Dermis microvascular lymphatic vessel endothelial cell (primary cell): ENCODE measurements around the gene C4orf50. TPM values are rescaled to one million over a fixed set of nuclear protein-coding genes. Genes with fewer than 3 reads are reported as not detected.
"Not testable (repeated sequence)": the region's sequence is repeated elsewhere in the genome, so short reads cannot be mapped to it uniquely, and the experiment has no call there.

Experiments
- DNase-seq, 2 donors: peaks; one replicate each; pipeline versions ENCODE4 v3.0.0 to v3.0.0-alpha.2; 2010; ENCODE audit warnings: low read depth in 2 of 2
- total RNA-seq: library from RNA; depleted of rRNA; stranded (reverse); fragments of >200 nt; gene quantifications from 2 replicates; pipeline ENCODE4 v1.2.1, GENCODE V29; 2014

C4orf50 gene
- total RNA-seq, 1 donor from 2014 or later, result under 0.01 TPM

DNA sequence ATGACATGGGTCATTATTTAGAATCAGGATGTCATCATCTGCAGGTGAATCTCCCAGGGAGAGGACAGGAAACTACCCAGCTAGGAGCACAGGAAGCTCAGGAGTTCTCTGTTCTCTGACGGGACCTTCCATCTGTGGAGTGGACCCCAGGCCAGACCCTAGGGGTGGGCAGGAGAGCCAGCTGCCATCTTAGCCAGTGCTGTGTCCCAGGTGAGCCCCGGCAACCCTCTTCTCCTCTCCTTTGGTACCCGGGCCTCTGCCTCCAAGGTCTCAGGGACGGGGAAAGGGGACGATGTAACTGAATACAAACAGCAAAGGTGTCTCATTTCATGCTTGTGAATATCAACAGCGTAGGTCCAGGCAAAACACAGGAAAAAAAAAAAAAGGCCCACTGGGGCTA lies 48.5 kb downstream of the C4orf50 start:
- DNase-seq, result no peak

DNA sequence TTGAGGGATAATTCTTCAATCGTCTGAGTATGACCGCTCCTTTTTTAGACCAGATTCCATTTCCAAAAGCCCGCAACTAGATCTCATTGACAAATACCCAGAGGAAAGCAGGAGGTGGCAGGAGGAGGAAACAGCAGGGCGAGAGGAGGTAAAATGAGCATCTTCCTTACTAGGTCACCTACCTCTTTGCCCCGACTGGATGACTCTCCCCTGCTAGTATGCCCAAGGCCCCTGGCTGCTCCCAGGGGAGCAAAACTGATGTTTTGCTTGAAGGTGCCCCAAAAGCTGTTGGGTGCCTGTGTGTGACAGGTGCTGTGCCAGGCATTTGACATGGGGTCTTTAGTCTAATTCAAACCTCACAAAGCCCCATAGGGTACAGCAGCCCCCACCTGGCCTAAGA lies 48.9 kb downstream of the C4orf50 start:
- no peak for DNase-seq

DNA sequence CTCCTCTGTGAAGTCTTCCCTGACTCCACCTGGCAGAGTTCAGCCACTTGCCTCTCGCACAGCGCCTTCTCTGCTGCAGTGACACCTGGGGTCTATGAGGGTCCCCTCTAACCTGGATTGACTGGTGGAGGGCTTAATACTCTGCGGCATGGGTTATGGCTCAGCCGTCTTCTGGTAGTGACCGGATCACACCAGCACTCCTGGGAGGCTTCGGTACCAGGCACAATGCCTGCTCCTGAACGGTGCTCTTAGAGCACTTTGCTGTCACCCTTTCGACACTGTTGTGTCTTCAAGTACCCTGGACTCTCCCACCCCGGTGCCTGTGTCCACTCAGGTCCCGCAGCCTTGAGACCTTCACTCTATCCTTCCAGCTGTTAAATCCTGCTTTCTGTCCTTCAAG lies 50.0 kb downstream of the C4orf50 start:
- DNase-seq, result no peak

DNA sequence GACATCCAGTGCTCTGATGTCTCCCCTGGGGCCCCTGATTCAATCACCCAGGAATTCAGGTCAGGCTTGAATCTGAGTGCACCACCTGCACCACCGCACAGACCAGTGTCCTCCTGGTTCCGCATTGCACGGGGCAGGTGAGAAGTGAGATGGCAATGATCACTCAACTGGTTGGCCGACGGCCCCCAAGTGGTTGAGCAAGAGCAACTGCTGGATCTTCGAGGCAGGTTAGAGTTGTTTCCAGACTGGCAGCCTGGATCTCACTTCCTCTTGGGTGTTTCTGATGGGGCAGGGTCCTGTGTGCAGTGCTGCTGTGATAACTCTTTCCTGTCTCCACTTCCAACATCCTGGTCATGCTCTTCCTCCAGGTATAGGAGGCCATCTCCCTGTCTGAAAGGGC lies 50.4 kb downstream of the C4orf50 start:
- DNase-seq, result no peak

DNA sequence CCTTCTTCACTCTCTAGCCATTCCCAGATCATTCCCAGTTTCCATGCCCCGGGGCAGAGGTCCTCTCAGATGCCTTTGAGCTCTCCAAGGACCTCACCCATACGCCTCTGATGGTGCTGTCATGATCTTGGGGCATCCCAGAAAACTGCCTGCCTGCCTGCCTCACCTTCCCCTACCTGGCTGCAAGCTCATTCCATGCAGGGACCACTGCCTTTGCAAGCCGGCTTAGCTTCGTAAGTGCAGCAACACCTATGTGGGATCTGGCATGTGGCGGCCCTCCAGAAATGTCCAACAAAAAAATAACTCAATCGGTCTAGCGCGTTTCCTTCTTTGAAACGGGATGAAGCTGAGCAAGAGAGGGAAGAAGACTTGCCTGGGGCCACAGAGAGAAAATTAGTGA lies 53.0 kb downstream of the C4orf50 start:
- DNase-seq, result no peak

DNA sequence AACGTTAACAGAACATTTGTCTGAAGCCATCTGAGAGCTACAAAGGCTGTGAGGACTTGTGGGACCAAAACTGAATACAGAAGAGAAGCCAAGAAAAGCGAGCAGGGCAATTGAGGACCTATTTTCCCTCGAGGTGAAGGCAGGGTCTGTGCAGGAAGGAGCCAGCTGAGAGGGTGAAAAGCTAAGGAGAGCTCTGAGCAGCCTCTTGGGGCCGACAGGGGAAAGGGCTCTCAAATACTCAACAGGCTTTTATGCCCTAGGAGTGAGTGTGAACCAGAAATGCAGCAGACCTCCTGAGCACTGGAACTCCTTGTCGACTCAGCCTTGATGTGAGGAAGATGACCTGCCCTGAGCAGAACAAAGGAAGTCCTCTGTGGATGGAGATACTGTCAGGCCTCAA lies 54.2 kb downstream of the C4orf50 start:
- no peak for DNase-seq

DNA sequence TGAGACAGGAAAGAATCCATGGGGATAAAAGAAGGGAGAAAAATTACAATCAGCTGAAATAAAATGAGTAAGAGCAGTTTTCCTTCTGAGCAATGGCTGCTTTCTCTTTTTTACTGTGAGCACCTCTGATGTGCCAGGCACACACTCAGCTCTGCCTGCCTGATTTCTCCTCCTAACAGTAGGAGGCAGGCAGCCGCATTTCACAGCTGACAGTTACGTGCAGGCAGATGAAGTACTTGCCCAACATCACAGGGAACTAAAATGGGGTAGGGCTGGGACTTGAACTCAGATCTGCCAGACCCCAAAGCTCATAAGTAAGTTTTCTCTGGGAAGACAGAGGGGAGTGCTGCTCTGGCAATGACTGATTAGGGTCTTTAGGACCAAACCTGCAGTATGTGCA lies 54.6 kb downstream of the C4orf50 start:
- no peak for DNase-seq

DNA sequence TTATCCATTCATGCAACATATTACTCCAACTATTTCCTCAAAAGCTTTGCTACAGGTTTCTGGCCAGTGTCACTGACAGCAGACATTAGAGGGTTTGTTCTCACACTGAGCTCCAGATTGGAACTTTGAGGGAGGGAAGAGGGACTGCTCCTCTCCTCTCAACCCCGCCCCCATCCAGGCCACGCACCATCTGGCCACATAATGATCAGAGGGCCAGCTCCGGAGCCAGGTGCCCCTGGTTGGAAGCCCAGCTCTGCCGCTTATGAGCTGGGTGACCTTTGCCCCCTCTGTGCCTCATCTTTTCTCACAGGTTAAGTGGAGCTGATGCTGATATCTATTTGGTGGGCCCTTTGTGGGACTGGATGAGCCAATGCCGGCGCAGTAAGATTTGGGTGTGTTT lies 55.8 kb downstream of the C4orf50 start:
- no peak for DNase-seq

DNA sequence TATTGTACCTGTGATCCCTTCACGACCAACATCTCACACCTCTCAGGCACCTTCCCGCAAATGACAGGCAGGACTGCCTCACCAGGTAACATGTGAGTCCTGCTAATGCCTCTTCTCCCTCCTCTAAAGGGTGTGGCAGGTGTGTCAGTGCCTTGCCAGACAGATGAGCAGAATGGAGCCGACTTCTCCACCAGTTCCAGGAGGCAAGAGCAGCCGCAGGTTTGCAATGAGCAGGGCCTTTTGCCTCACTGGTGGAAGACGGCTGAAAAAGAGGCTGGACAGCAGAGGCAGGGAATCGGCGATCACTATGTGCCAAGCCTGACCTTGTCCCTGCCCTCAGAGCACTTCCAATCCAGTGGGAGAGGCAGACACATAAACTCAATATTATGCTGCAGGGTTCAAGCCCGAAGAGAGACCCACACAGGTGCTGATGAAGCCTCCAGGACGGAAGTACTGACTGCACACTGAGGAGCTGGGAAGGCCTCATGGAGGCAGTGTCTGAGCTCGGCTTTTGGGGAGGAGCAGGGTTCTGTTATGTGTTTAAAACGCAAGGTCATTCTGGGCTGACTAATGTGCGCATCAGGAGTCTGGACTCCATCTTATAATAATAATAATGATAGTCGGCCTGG lies 57.9 kb downstream of the C4orf50 start:
- DNase-seq, result no peak

DNA sequence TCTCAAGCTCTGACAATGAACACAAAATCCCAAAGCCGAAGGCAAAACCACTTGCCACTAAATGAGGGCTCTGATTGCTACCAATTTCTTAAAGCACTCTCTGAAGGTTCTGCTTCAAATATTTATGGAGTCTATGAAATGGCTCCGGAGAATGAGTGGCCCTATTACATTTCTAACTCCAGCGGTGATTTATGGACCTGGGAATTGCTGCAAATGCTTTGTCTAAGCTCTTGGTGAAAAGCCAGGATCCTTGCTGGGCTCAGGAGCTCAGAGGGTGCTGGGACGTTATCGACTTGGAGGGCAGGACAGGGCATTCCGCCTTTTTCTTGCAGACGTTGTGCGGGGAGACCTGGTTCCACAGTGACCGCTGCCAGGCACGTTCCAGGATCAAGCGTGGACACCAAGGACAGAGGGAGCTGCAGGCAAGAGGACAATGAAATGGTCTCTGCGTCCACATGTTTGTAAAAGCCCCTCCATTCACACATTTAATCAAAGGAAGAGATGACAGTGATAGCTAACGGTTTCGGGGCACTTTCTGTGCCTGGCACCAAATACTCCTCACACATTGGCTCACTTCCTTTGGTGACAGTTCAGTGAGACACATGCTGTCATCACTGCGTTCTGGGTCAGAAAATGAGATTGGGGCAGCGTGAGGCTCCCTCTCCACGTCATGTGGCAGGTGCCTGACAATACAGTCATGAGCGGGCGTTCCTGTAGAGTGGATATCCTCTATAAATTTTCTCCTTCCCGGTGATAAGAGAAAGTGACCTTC lies 58.8 kb downstream of the C4orf50 start:
- DNase-seq, result no peak

DNA sequence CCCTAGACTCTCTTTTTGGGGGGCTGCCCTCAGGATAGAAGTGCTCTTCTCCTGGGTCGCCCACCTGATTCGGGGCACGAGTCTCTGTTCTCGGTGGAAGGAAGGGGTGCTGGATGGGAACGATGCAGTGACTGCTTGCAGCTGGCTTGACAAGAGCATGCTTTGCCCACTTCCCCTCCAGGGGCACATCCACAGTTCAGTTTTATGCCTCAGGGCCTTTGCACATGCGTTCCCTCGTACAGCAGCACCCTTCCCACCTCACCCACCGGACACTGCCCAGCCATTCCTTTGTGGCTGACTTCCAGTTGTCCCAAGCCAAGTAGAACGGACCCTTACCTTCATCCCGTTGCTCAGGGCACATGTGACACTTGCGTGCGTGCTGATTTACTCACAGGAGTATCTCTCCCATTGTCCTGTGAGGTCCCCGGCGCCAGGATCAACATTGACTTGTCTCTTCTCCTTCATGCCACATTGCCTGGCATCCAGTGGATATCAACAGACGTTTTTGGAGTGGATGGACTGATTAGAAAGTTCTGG lies 60.0 kb downstream of the C4orf50 start:
- DNase-seq, result no peak

DNA sequence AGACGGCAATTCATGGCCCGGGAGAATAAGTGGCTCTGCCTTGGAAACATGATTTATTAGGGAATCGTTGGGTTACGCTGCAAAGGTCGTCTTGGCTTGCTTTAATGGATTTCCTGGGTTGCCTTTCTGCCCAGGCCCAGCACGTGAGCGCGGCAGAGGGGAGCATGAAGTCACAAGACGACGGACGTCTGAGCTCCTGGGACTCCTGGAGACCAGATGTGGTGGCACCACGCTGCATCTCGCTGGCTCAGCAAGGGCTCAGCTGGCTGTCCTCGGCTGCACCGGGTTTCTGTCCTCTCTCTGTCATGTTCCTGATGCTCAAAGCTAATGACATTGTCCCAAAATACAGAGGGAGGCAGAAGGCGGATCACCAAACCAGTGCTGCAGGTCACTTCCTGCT lies 61.2 kb downstream of the C4orf50 start:
- peak in 1 of 2 donors; percentile 6 for DNase-seq

DNA sequence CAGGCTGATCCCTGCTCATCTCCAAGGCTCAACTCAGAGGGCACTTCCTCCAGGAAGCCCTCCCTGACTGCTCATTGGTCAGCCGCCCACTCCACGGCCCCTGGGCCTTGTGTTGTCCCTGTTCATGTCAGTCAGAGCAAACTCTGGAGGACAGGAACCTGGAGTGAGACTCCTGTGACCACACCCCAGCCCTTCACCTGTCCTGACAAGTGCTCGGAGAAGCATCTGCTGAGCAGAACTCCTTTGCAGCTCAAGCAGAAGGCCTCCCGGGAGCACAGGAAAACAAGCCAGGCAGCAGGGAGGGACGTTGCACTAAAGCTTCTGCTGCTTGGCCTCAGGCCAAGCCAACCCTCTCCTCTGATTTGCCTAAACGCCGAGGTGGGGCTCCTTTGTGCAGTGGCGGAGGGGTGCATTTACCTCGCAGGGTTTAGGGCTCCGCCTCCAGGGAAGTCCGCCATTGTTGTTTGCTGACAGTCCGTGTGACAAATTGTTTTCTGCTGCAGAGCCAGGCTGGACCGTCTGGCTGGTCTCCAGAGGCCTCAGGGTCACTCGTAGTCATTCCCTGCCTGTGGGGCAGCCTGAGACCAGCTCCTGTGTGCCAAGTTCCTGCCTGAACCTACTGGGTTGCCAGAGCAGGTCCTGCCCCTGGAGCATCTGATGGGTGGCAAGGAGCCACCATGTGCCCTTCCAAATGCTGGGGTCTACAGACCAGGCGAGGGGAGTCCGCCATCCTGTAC lies 61.8 kb downstream of the C4orf50 start:
- peak; percentile 68 to 87 for DNase-seq

DNA sequence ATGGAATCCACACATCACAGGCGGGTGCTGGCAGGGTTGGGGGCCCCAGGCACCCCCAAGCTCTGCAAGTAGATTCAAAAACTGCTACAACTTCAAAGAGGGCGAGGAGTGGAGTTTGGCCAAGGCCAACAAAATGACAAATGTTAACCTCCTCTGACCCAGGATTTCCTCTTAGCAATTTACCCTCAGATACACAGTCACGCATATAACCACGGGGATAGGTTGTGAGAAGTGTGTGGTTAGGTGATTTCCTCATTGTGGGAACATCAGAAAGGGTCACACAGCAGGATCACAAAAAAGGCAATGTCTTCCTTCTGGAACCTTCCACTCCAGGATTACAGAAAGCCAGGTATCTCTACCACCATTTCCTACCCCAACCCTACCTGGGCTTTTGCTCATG lies 62.4 kb downstream of the C4orf50 start:
- DNase-seq, result peak; percentile 44 to 88

DNA sequence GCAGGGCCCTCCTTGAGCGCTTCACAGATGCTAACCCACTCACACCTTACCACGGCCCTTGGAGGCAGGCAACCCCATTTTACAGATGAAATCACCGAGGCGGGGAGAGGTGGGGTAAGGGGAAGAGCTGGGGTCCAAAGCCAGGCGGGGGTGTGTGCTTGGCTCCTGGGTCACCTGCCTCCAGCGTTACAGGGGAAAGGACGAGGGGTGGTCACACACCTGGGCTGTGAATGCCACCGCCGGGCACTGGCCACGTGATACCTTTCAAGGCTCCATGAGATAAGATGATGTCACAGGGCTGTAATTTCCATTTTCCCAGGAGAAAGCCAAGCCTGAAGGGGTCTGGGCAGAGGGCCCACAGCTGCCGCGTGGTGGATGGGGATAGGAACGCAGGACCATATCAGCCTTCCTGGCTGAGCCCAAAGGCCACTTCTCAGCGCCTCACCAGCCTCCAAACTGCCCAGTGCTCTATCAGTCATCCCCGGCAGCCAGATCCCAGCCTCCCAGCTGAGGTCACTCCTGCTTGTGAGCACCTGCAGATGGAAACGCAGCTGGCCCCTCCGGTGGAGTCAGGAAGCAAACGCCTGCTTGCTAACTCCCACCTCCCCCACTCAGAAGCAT lies 62.9 kb downstream of the C4orf50 start:
- peak; percentile 59 to 96 for DNase-seq

DNA sequence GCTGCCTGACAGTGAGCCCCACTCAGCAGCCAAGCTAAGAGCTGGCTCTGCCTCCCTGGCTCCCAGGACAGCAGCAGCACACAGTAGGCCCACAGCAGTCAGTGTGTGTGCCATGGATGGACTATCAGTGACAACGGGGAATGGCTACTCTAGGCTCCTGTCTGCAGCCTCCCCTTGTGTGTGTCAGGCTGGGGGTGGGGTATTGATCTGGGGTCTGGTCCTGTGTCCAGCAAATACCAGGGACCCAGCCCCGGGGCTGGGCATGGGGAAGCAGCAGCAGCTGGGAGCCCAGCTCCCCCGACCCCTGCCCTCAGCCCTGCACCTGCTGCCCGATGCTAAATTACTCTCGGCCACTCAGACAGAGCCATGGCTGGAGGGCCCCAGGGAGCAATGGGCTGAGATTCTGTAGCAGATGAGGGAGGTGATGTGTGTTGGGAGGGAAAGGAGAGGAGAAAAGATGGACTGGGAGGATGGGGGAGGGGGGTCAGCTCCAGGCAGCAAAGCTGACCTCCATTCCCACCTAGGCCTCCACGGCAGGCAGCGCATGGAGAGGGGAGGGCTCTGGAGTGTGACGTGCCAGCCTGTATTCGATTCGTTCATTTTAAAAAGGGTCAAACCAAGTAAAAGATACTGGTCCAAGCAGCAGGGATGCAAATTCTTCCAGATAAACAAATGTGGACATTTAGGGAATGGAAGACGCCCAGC lies 64.0 kb downstream of the C4orf50 start:
- no peak for DNase-seq

DNA sequence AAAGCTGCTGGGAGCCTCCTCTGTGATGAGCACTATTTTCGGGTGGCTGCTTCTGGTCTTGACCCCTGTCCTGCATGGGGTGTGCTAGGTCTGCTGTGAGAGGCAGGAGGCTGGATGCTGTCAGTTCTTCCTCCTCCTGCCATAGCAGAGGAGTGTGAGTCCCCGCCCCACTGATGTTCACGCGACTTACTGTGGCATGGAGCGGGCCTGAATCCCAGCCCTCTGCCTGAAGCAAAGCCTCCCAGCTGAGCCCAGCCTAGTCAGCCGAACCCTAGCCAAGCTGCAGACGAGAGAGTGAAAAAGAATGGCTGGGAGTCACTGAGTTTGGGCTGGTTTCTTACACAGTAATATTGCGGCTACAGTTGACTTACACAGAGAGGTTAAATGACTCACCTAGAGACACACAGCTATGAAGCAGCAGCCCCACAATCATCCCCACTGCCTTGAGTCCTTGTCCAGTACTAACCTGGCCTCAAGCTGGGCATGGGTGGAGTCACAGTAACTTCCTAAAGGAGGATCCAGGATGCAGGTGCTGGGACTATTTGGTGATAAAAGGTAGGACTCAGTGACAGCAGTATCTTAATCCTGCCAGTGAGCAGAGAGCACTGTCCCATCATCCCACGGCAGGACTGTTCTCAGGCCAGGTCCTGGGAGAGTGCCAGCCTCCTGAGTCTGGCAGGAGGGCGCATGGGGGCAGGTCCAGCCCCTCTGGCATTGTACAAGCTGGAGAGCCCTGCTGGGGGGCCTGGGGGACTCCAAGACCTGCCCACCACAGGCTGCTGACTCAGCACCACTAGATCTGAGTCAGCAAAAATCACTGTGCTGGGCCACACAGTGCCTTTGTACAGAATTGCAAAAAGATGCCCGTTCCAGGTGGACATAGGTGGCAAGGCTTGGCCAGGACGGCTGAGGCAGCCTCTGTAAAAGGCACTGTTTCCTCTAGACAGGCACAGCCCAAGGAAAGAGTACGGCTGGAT lies 65.0 kb downstream of the C4orf50 start:
- DNase-seq, result no peak

DNA sequence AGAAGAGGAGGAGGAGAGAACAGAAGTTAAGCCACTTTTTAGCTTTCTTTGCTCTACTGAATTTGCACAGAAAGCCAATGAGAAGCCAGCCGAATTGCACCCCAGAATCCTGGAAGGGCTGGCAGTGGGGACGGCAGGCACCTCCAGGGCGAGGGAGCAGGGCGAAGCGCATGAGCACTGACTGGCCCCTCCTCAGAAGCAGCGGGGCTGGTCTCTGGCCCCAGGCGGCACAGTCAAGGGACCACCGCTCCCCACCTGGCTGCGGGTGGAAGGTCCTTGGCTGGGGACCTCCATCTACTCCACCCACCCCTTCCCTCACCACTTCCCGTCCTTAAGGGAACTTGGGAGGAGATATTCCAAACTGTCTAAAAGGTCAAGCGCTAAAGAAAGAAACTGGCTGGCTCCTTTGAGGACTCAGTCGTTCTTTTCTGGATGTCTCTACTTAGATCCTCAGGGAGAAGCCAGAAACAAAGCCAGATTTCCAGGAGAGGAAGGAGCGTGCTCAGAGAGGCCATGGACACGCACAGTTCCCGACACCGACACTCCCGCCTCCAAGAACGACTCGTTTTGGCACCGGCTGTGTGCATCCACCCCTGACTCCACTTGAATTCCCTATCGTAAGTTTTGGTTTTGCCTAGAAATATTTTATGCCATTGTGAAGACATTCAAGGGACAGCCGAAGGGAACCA lies 65.8 kb downstream of the C4orf50 start:
- DNase-seq, result no peak

DNA sequence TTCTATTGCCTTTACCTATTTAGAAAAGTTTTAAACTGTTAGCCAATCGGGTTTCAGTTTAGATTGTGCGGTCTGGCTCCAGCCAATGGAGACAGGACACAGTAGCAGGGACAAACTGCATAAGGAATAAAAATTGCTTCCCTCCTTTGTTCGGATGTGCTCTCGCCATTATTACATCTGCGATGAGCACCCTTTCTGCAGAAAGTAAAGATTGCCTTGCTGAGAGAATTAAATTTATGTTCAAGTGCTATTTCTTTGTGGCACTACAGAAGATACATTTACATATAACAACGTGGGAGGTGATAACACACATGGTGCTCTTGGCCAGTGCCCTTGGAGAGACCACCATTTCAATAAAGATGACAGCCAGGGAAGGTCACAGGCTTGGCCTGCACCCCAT lies 71.6 kb downstream of the C4orf50 start:
- DNase-seq, result not testable (repeated sequence)
